GM04504 (cell line): ENCODE results near the gene SDC4.
A peak's percentile ranks its signal among the peaks of the same experiment; 100 is the strongest.

Experiments
- DNase-seq: peaks from one replicate; pipeline ENCODE4 v3.0.0-alpha.2; 2012; ENCODE audit warnings: low read depth

SDC4 gene

GRCh38 chr20:45347936-45348778 is at the start of gene SDC4:
Gene SDC4, minus strand, starts transcription at chr20:45348424. Its CDS starts 40 bp downstream, at chr20:45348384.
- DNase-seq = no peak

- DNase-seq = no peak
Observed at GRCh38 chr20:45395114-45395415, 46.8 kb upstream of the SDC4 start.

GRCh38 chr20:45394221-45395113 is 46.2 kb upstream of the SDC4 start:
- no peak for DNase-seq

- no peak for DNase-seq
Observed at GRCh38 chr20:45392733-45393132, 44.5 kb upstream of the SDC4 start.

GRCh38 chr20:45391559-45391958 is 43.3 kb upstream of the SDC4 start:
- no peak for DNase-seq

- DNase-seq = no peak
Observed at GRCh38 chr20:45390931-45391330, 42.7 kb upstream of the SDC4 start.

GRCh38 chr20:45387274-45387673 is 39.0 kb upstream of the SDC4 start:
- DNase-seq = no peak

GRCh38 chr20:45378191-45378590 is 30.0 kb upstream of the SDC4 start, which contains the start of gene TP53TG5:
Gene TP53TG5, minus strand, starts transcription at chr20:45378325. Its CDS starts 89 bp downstream, at chr20:45378236.
- DNase-seq = no peak

GRCh38 chr20:45377269-45377668 is 29.0 kb upstream of the SDC4 start:
- no peak for DNase-seq

- DNase-seq = no peak
Observed at GRCh38 chr20:45374966-45375365, 26.7 kb upstream of the SDC4 start.

- DNase-seq = no peak
Observed at GRCh38 chr20:45374101-45374467, 25.9 kb upstream of the SDC4 start.

GRCh38 chr20:45373353-45374100 is 25.3 kb upstream of the SDC4 start:
- DNase-seq = peak; percentile 47

- DNase-seq = no peak
Observed at GRCh38 chr20:45372646-45373352, 24.6 kb upstream of the SDC4 start.

- DNase-seq = no peak
Observed at GRCh38 chr20:45372241-45372640, 24.0 kb upstream of the SDC4 start.

- DNase-seq = no peak
Observed at GRCh38 chr20:45370571-45371160, 22.4 kb upstream of the SDC4 start.

- DNase-seq = no peak
Observed at GRCh38 chr20:45368221-45368980, 20.2 kb upstream of the SDC4 start.

- DNase-seq = no peak
Observed at GRCh38 chr20:45367126-45367525, 18.9 kb upstream of the SDC4 start.

- DNase-seq = no peak
Observed at GRCh38 chr20:45366631-45367030, 18.4 kb upstream of the SDC4 start.

GRCh38 chr20:45366192-45366591 is 18.0 kb upstream of the SDC4 start:
- no peak for DNase-seq

- DNase-seq = no peak
Observed at GRCh38 chr20:45365444-45365970, 17.3 kb upstream of the SDC4 start.
